GM19193 (cell line): ENCODE measurements around the gene PNCK.

ENCODE experiments used
- POLR2A ChIP-seq: IDR thresholded peaks from 4 replicates; pipeline ENCODE4 v1.6.1; 2011; ENCODE audit not compliant: insufficient read depth, insufficient read length; ENCODE audit errors: extremely low read depth

PNCK gene

GRCh38 chrX:153673428-153674218 is at the start of gene PNCK:
PNCK (minus strand) TSS chrX:153673813; CDS start chrX:153673076, 737 bp downstream.
- TF ChIP-seq POLR2A = no peak

DNA sequence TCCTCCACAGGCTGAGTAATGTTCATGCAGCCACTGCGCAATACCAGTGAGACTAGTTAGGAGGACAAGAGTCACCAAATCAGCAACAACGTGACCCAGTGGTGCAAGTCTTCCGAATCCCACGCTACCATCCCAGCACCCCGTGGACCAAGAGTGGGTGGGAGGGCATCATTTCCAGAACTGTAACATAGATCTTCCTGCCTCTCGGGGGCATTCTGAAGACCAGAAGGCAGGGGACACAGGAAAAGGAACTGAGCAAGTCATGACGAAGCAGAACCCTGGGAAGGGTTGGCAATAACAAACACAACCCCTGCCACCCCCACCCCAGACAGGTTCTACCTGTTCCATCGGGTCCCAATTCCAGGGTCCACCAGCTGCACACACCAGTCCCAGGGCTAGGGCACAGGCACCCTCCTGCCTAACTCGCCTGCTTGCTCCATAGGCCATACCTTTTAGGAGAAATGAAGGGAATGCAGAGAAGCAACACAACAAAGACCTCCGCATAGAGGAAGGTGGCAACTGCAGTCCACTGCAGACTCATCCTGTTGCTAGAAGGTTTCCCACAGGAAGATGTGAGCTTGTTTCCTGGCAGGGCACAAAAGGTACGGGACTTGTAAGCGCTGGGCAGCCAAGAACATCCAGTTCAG is 49.2 kb upstream of the PNCK start:
- TF ChIP-seq POLR2A = no peak

GRCh38 chrX:153719701-153720100 is 46.1 kb upstream of the PNCK start:
- no peak for TF ChIP-seq POLR2A

- no peak for TF ChIP-seq POLR2A
Measured at GRCh38 chrX:153719238-153719637, 45.6 kb upstream of the PNCK start.

DNA sequence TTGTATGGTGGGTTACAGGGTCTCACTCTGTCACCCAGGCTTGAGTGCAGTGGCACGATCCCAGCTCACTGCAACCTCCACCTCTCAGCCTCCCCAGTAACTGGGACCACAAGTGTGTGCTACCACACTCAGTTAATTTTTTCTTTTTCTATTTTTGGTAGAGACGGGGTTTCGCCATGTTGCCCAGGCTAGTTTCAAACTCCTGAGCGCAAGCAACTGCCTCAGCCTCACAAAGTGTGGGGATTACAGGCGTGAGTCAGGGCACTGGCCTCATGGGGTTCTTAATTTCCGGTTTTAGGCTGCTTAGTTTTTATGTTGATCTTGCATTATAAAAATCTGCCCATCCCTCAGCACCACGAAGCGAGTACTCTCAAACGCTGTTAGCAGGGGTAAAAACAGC is 43.8 kb upstream of the PNCK start:
- no peak for TF ChIP-seq POLR2A

DNA sequence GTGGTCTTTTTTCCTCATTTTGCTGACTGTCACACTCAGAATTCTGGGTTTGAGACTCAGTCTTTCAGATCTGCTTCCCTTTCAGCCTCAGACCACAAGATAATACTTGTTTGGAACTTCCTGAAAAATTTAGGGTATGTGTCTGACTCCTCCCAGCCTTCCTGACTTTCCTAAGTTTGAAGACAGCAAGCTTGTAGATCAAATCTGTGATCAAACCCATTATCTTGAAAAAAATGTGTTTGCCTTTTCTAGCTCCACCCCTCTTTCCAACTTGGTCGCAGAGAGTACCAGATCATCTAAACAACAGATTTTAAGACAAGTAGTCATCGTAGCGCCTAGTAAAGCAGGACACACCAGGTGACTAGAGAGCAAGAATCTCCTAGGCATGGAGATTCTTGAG is 40.6 kb upstream of the PNCK start:
- no peak for TF ChIP-seq POLR2A

DNA sequence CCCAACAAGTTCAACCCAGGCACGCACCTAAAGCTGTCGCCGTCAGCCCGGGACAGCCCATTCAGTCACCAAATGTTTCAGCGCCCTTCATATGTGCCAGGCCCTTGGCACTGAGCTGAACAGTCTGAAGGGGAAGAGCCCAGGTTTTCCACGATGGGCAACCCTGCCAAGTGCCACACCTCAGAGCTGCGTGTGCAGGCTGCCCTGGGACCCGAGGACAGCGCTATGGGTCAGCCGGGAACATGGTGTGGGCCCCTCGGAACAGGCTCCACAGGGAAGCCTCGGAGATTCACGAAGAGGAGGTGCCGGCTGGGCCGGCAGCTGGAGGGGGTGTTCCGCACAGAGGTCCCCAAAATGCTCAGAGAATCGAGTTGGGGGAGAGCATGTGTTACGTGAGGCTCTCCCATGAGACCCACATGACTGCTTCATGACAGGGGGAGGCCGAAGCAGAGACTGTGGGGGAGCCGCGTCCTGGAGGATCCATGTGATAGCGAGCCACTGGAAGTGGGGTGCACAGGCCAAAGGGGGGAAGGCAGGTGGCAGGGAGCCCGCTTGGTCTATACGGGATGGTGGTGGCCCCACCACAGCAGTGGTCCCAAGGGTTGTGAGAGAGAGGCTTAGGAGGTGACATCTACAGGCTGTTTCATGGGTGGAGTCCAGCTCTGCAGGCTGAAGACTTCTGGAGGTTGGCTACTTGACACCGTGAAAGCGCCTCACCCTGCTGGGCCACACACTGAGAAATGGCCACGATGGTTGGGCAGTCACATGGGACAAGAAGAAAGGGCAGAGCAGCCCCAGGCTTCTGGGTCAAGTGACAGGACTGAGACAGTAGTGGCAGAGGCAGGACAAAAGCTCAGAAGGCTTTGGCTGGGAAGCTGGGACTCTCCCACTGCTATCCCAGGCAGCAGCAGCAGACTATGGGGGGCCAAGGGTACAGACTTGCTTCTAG is 36.4 kb upstream of the PNCK start:
- TF ChIP-seq POLR2A = no peak

DNA sequence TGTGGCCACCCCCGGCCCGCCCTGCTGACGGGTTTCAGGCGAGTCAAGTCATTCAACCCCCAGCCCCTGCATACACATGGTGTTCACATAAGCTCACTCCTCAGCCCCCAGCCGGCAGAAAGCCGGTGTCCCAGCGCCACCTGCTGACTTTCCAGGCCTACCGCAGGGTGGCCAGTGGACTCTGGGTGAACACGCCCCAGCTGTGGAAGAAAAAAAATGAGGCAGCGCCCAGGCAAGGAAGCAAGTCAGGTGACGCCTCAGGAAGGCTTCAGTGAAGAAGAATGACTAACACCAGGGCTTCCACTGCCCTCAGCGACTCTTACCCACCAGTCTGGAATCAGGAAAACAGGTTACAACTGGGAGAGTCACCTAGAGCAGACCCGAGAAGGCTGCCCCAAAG is 34.8 kb upstream of the PNCK start:
- TF ChIP-seq POLR2A = no peak

DNA sequence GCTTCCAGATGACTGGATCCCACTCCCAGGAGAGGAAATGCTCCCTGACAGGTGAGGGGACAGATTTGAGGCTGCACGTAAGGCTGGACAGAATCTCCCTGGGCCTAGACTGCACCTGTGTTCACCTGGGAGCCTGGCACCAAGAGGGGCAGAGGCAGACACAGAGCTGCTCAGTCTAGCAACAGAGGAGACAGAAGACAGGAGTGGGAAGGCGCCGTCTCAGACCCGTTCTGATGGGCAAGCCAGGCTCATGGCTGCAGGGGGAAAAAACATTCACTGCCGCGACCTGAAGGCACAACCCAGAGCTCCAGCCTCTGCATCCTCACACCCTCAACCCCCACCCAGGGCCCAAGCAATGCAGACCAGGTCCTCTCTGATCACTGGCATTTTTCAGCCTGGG is 33.8 kb upstream of the PNCK start:
- TF ChIP-seq POLR2A = no peak

DNA sequence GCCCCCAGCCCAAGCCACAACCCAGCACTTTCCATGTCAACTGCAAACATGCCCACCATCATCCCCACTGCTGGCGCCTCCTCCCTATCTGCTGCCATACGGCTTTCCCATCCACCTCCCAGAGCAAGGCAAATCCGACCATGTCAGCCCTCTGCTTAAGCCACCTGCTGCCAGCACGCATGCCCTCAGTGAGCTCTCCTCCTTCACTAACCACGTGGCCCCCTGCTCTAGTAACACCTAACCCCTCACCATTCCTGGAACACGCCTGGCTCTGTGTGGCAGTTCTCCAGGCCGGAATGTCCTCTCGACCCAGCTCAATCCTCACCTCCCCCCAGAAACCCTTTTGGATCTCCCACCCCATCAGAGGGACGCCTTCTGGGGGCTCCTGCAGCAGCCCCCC is 33.2 kb upstream of the PNCK start:
- no peak for TF ChIP-seq POLR2A

DNA sequence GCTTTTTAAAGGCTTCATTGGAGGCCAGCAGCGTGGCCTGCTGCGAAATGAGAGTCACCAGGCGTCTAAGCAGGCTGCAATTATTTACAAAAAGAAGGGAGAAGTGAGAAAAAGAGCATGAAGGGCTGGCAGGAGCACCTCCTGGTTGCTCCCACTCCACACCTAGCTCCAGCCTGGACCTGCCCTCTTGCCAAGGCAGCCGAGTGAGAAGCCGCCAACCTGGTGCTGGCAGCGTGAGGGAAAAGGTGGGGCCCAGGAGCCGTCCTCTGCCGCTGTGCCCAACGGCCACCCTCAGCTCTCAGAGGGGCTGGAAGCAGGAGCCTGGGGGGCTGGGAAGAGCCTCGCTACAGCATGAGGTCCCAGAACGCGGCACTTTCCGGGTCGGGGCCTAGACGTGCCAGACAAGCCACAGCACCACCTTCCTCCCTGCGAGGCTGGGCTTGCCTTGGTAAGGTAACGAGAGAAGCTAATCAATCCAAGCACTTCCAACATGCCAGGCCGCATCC is 30.5 kb upstream of the PNCK start:
- TF ChIP-seq POLR2A = no peak

DNA sequence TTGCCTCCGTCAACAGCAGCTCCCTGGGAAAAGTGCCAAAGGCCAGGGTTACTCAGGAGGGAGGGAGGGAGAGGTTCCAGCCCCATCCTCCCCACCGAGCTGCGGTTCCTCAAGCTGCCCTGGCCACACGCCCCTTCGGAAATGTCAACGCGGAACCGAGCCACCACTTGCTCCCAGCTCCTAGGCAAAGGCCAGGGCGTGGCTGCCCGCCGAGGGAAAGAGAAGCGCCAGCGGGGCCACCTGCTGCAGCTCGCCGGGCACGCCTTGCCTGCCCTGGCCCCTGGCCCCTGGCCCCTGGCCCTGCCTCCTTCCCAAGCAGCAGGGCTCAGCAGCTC is 29.4 kb upstream of the PNCK start:
- TF ChIP-seq POLR2A = no peak

- no peak for TF ChIP-seq POLR2A
Measured at GRCh38 chrX:153702336-153703035, 28.9 kb upstream of the PNCK start.

DNA sequence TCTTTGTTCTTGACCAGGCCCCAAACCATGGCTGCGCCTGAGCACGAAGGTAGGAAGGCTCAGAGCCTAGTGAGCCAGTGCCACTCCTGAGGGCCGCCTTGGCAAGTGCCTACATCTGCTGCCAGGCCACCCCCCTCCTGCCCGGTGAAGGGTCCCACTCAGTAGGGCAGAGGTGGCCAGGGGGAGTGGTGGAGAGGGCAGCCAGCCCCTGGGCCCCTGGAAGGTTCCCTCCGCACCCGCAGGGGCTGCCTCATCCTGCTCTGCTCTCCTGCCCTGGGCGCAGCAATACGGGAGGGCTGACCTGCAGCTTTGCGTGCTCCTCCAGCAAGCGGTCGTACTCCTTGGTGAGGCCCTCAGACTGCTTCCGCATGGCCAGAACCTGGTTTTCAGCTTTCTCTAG is 28.1 kb upstream of the PNCK start:
- TF ChIP-seq POLR2A = no peak

DNA sequence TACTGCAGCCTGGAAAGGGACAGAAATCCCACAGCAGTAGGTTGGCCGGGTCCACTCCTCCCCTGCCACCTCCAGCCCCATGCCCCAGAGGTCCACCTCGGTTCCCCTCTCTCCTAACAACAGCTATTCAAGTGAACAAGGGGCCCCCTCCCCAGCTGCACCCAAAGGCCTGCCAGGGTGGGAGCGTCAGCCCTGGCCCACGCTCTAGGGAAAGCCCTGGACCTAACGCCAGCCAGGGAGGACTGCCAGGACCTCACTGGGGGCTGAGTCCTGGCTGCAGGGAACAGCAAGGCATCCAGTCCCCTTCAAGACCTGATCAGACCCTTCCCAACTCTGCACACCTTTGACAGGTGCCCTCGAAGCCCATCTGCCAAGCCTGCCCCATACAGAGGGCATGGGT is 27.4 kb upstream of the PNCK start:
- TF ChIP-seq POLR2A = no peak
